GM23338 (cell line): ENCODE data around the gene PSMD2. TPM values are rescaled to one million over a fixed set of nuclear protein-coding genes. Genes with fewer than 3 reads are reported as not detected.

Experiments
- ATAC-seq: fragments of 200-7000 bp; cut with Tn5 transposase; 3 replicates; pipeline ENCODE4 v1.9.1; 2020
- DNase-seq: peaks from one replicate; pipeline ENCODE4 v3.0.0-alpha.2; 2015; ENCODE audit warnings: low spot score
- H2AFZ ChIP-seq: fragments of 200-600 bp; sonication (generic); 2 replicates; pipeline ENCODE4 v1.8.0; 2016; ENCODE audit warnings: antibody characterized with exemption, mild to moderate bottlenecking, moderate library complexity
- H3F3A ChIP-seq: fragments of 200-600 bp; sonication (generic); replicated peaks from 2 replicates; pipeline ENCODE4 v1.8.0; 2017; ENCODE audit warnings: antibody characterized with exemption, mixed run types, low read depth
- H3K27ac ChIP-seq: fragments of 200-600 bp; sonication (generic); 2 replicates; pipeline ENCODE4 v1.6.1; 2016; ENCODE audit warnings: low read depth
- H3K27me3 ChIP-seq: fragments of 200-600 bp; sonication (generic); 2 replicates; pipeline ENCODE4 v1.8.0; 2016; ENCODE audit warnings: mild to moderate bottlenecking, mixed run types, moderate library complexity; ENCODE audit not compliant: insufficient read depth
- H3K36me3 ChIP-seq: fragments of 200-600 bp; sonication (generic); 2 replicates; pipeline ENCODE4 v1.8.0; 2016; ENCODE audit warnings: mild to moderate bottlenecking; ENCODE audit not compliant: insufficient read depth
- H3K4me1 ChIP-seq: fragments of 200-600 bp; sonication (generic); 2 replicates; pipeline ENCODE4 v1.8.0; 2016; ENCODE audit warnings: mild to moderate bottlenecking, moderate library complexity; ENCODE audit not compliant: insufficient read depth
- H3K4me2 ChIP-seq: fragments of 200-600 bp; sonication (generic); 2 replicates; pipeline ENCODE4 v1.7.1; 2017; ENCODE audit warnings: mixed run types
- H3K4me3 ChIP-seq: fragments of 200-600 bp; sonication (generic); 2 replicates; pipeline ENCODE4 v1.6.1; 2016; ENCODE audit warnings: mixed run types
- H3K79me2 ChIP-seq: fragments of 200-600 bp; sonication (generic); replicated peaks from 2 replicates; pipeline ENCODE4 v1.8.0; 2017; ENCODE audit warnings: mild to moderate bottlenecking; ENCODE audit not compliant: insufficient read depth
- H3K9me2 ChIP-seq: fragments of 200-600 bp; sonication (generic); 2 replicates; pipeline ENCODE4 v1.8.0; 2017; ENCODE audit not compliant: insufficient read depth
- H4K20me1 ChIP-seq: fragments of 200-600 bp; sonication (generic); replicated peaks from 2 replicates; pipeline ENCODE4 v1.8.0; 2017; ENCODE audit warnings: mild to moderate bottlenecking; ENCODE audit not compliant: insufficient read depth
- H3K27ac Mint-ChIP-seq: 2 replicates; pipeline ENCODE4 v1.8.0; 2020; ENCODE audit warnings: inconsistent platforms, mild to moderate bottlenecking, moderate library complexity, mixed read lengths
- H3K27me3 Mint-ChIP-seq: 3 replicates; pipeline ENCODE4 v1.8.0; 2022; ENCODE audit warnings: low read depth, mild to moderate bottlenecking, moderate library complexity, mixed read lengths, inconsistent platforms; ENCODE audit not compliant: insufficient read depth, poor library complexity
- H3K36me3 Mint-ChIP-seq: 3 replicates; pipeline ENCODE4 v1.8.0; 2021; ENCODE audit warnings: low read depth, mild to moderate bottlenecking, inconsistent platforms, moderate library complexity, mixed read lengths
- H3K4me1 Mint-ChIP-seq: 3 replicates; pipeline ENCODE4 v1.8.0; 2020; ENCODE audit warnings: mild to moderate bottlenecking, inconsistent platforms, mixed read lengths
- H3K4me3 Mint-ChIP-seq: 3 replicates; pipeline ENCODE4 v1.8.0; 2021; ENCODE audit warnings: moderate library complexity, mild to moderate bottlenecking, inconsistent platforms, mixed read lengths
- H3K9me3 Mint-ChIP-seq: 3 replicates; pipeline ENCODE4 v1.8.0; 2020; ENCODE audit warnings: moderate library complexity, mild to moderate bottlenecking, inconsistent platforms, mixed read lengths
- CREB1 ChIP-seq: fragments of 250-450 bp; sonication (Bioruptor Pico); IDR thresholded peaks from 2 replicates; pipeline ENCODE4 v1.5.0; 2020; ENCODE audit warnings: low read depth, mild to moderate bottlenecking, moderate library complexity
- CTCF ChIP-seq, 2 experiments: fragments of 200-600 bp in 1 of 2; sonication (generic) in 1 of 2; conservative IDR thresholded peaks; 2 replicates each; pipeline versions ENCODE4 v1.5.1 to v1.6.1; 2016 to 2017; ENCODE audit warnings: antibody characterized with exemption in 2 of 2, low read depth in 2 of 2, mild to moderate bottlenecking in 2 of 2, moderate library complexity in 1 of 2
- ETS1 ChIP-seq: IDR thresholded peaks from 2 replicates; pipeline ENCODE4 v1.6.1; 2016; ENCODE audit warnings: antibody characterized with exemption
- EZH2 ChIP-seq: fragments of 200-600 bp; sonication (generic); IDR thresholded peaks from one replicate; pipeline ENCODE4 v1.8.0; 2017; ENCODE audit warnings: antibody characterized with exemption, mild to moderate bottlenecking, low read depth; ENCODE audit not compliant: unreplicated experiment
- JUNB ChIP-seq: IDR thresholded peaks from one replicate; pipeline ENCODE4 v1.6.1; 2016; ENCODE audit warnings: antibody characterized with exemption; ENCODE audit not compliant: unreplicated experiment
- POLR2AphosphoS5 ChIP-seq: IDR thresholded peaks from 2 replicates; pipeline ENCODE4 v1.6.1; 2016; ENCODE audit warnings: antibody characterized with exemption, low read depth
- STAT1 ChIP-seq: IDR thresholded peaks from one replicate; pipeline ENCODE4 v1.6.1; 2016; ENCODE audit warnings: antibody characterized with exemption; ENCODE audit not compliant: unreplicated experiment
- ZNF114 ChIP-seq: fragments of 250-450 bp; sonication (Bioruptor Pico); IDR thresholded peaks from 2 replicates; pipeline ENCODE4 v1.5.0; 2020; ENCODE audit warnings: mild to moderate bottlenecking, moderate library complexity
- ZNF331 ChIP-seq: fragments of 250-450 bp; sonication (Bioruptor Pico); IDR thresholded peaks from 2 replicates; pipeline ENCODE4 v1.5.0; 2020; ENCODE audit warnings: low read depth, mild to moderate bottlenecking, moderate library complexity
- ZNF462 ChIP-seq: fragments of 250-450 bp; sonication (Bioruptor Pico); IDR thresholded peaks from 2 replicates; pipeline ENCODE4 v1.5.0; 2020; ENCODE audit warnings: mild to moderate bottlenecking, moderate library complexity
- polyA plus RNA-seq: library from polyadenylated mRNA; unstranded; fragments of >200 nt; fragmentation: Nextera tagmentation; extraction: Ambion mirVana; gene quantifications from 2 replicates; pipeline ENCODE4 v1.2.1, GENCODE V29; 2016
- total RNA-seq: library from RNA; depleted of rRNA; stranded (reverse); fragments of >200 nt; shearing (Covaris generic); gene quantifications from 2 replicates; pipeline ENCODE4 v1.2.3, GENCODE V29; 2014
- TF ChIP-seq, protein P1 (sequence below): IDR thresholded peaks from one replicate; pipeline ENCODE4 v1.6.1; 2018; ENCODE audit warnings: antibody characterized with exemption; ENCODE audit not compliant: unreplicated experiment

PSMD2 gene
- total and polyA plus RNA-seq, 2 experiments from 2014 or later = 117 to 507 TPM

GRCh38 chr3:184335291-184335660, 36.2 kb downstream of the PSMD2 start (continued):
- TF ChIP-seq CREB1 (CRISPR knock-in tag) = no peak

DNA sequence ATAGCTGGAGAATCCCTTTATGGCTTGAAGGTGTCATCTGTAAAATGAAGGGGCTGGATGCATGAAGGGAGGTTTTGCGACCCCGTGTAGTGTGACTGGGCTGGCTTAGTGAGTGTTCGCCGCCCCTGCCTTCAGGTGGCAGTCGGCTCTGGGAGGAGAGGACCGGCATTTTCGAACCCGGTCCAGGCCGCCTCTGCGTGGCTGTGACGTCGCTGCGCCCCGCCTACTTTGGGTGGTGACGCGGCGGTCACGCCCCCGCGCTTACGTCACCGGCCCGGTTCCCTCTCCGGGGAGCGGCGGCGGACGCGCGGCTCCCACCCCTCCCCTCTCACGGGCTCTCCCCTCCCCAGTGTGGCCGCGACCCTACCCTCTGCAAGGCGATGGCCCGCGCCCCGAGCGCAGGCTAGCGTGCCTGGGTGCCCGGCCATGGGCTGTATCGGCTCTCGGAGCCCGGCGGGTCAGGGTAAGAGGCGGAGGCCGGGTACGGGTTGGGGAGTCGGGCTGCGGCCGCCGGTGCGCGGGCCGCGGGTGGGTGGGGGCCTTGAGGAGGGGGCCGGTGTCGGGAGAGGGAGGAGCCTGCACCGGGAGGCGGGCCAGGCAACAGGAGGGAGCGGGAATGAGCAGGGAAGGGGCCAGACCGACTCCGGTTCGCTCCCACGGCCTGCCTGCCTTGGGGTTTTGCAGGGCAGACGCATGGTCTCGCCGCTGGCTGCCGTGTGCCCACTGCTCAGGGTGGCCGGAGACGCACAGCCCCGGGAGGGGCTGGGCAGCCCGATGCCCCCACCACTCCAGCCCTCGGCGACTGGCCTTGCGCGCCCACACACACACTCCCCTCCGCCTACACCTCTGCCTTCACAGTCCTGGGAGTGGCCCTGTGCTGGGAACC, 36.9 kb downstream of the PSMD2 start:
- peaks cover 41% of the 10 kb centered on the region for H4K20me1 ChIP-seq
- H3K27ac ChIP-seq = peak overlapping the region; percentile 98
- peaks cover 32% of the 10 kb centered on the region for H3K79me2 ChIP-seq
- H3K9me2 ChIP-seq = no peaks in the 10 kb centered on the region
- ATAC-seq (peak; percentile 65), DNase-seq (peak; percentile 93)
- Mint-ChIP-seq H3K27me3 (peaks cover 43% of the 10 kb centered on the region), H3K4me1 (peaks cover 37% of the 10 kb centered on the region), H3K4me3 (peak overlapping the region; percentile 87), H3K36me3 (peaks cover 49% of the 10 kb centered on the region), H3K27ac (peak overlapping the region; percentile 97), H3K9me3 (peaks cover 3% of the 10 kb centered on the region; the same call in 1 of the 3 replicates)
- H3K4me2 ChIP-seq = peak overlapping the region; percentile 98
- 0 out of 2 replicates have a peak overlapping the region, but pooled peaks have one; percentile 14 for H2AFZ ChIP-seq
- peaks cover 33% of the 10 kb centered on the region for H3K36me3 ChIP-seq
- peaks cover 57% of the 10 kb centered on the region for H3F3A ChIP-seq
- H3K27me3 ChIP-seq = no peaks in the 10 kb centered on the region
- peak overlapping the region; percentile 86 for H3K4me3 ChIP-seq
- H3K4me1 ChIP-seq = peaks cover 27% of the 10 kb centered on the region
- peak in 1 of 2 experiments; percentile 35; a peak in 2 of 4 replicates for TF ChIP-seq CTCF (conservative IDR thresholded peaks at IDR 0.05; ENCODE audit: low read depth in 2 of 2)
- TF ChIP-seq CREB1 (CRISPR knock-in tag) = peak; percentile 98
- no peak for TF ChIP-seq EZH2
- peak; percentile 24; the same call in 1 of the 2 replicates for TF ChIP-seq ETS1
- TF ChIP-seq ZNF331 (CRISPR knock-in tag) = no peak
- TF ChIP-seq STAT1 = no peak
- peak; percentile 86 for TF ChIP-seq POLR2AphosphoS5
- TF ChIP-seq ZNF114 = no peak
- no peak for TF ChIP-seq JUNB
- TF ChIP-seq, protein P1, sequence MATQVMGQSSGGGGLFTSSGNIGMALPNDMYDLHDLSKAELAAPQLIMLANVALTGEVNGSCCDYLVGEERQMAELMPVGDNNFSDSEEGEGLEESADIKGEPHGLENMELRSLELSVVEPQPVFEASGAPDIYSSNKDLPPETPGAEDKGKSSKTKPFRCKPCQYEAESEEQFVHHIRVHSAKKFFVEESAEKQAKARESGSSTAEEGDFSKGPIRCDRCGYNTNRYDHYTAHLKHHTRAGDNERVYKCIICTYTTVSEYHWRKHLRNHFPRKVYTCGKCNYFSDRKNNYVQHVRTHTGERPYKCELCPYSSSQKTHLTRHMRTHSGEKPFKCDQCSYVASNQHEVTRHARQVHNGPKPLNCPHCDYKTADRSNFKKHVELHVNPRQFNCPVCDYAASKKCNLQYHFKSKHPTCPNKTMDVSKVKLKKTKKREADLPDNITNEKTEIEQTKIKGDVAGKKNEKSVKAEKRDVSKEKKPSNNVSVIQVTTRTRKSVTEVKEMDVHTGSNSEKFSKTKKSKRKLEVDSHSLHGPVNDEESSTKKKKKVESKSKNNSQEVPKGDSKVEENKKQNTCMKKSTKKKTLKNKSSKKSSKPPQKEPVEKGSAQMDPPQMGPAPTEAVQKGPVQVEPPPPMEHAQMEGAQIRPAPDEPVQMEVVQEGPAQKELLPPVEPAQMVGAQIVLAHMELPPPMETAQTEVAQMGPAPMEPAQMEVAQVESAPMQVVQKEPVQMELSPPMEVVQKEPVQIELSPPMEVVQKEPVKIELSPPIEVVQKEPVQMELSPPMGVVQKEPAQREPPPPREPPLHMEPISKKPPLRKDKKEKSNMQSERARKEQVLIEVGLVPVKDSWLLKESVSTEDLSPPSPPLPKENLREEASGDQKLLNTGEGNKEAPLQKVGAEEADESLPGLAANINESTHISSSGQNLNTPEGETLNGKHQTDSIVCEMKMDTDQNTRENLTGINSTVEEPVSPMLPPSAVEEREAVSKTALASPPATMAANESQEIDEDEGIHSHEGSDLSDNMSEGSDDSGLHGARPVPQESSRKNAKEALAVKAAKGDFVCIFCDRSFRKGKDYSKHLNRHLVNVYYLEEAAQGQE = no peak
- TF ChIP-seq ZNF462 = no peak
